DOHH2 (cell line): Measurements from ENCODE around the gene CNKSR1.

Experiments used
- H3F3A ChIP-seq: fragments of 200-600 bp; sonication (generic), shearing (Covaris generic); 2 replicates; pipeline ENCODE4 v1.6.0; 2016; ENCODE audit warnings: antibody characterized with exemption, mild to moderate bottlenecking; ENCODE audit not compliant: control insufficient read depth, insufficient read depth
- H3K27ac ChIP-seq: fragments of 200-600 bp; sonication (generic); 2 replicates; pipeline ENCODE4 v1.5.1; 2014; ENCODE audit warnings: low read depth, mild to moderate bottlenecking, low read length, moderate library complexity
- H3K27me3 ChIP-seq: fragments of 200-600 bp; sonication (generic); 2 replicates; pipeline ENCODE4 v1.6.1; 2014; ENCODE audit warnings: mild to moderate bottlenecking, low read length, mixed read lengths; ENCODE audit not compliant: control insufficient read depth
- H3K36me3 ChIP-seq: fragments of 200-600 bp; sonication (generic); 2 replicates; pipeline ENCODE4 v1.6.1; 2014; ENCODE audit warnings: mild to moderate bottlenecking, low read length, moderate library complexity, mixed read lengths; ENCODE audit not compliant: control insufficient read depth
- H3K4me1 ChIP-seq: fragments of 200-600 bp; sonication (generic); 2 replicates; pipeline ENCODE4 v1.6.1; 2014; ENCODE audit warnings: mild to moderate bottlenecking, low read length, mixed read lengths; ENCODE audit not compliant: control insufficient read depth
- H3K4me2 ChIP-seq: fragments of 200-600 bp; sonication (generic); 2 replicates; pipeline ENCODE4 v1.6.0; 2014; ENCODE audit warnings: mild to moderate bottlenecking, low read length, moderate library complexity
- H3K4me3 ChIP-seq: fragments of 200-600 bp; sonication (generic); 2 replicates; pipeline ENCODE4 v1.5.1; 2014; ENCODE audit warnings: mild to moderate bottlenecking, low read length, mixed read lengths
- H3K79me2 ChIP-seq: fragments of 200-600 bp; sonication (generic); 2 replicates; pipeline ENCODE4 v1.6.1; 2014; ENCODE audit warnings: mild to moderate bottlenecking, low read length, mixed read lengths; ENCODE audit not compliant: control insufficient read depth
- H3K9me2 ChIP-seq: fragments of 200-600 bp; sonication (generic); replicated peaks from 2 replicates; pipeline ENCODE4 v1.6.1; 2014; ENCODE audit warnings: mild to moderate bottlenecking, low read length, mixed read lengths; ENCODE audit not compliant: control insufficient read depth
- H3K9me3 ChIP-seq: fragments of 200-600 bp; sonication (generic); 2 replicates; pipeline ENCODE4 v1.6.1; 2014; ENCODE audit warnings: antibody characterized with exemption, low read length, mixed read lengths; ENCODE audit not compliant: control insufficient read depth, insufficient read depth
- H4K20me1 ChIP-seq: fragments of 200-600 bp; sonication (generic); 2 replicates; pipeline ENCODE4 v1.6.0; 2014; ENCODE audit warnings: low read depth, mild to moderate bottlenecking, antibody characterized with exemption, low read length, moderate library complexity; ENCODE audit not compliant: control insufficient read depth, insufficient read depth
- CTCF ChIP-seq: fragments of 200-600 bp; sonication (generic); IDR thresholded peaks from one replicate; pipeline ENCODE4 v1.5.1; 2014; ENCODE audit warnings: antibody characterized with exemption, mild to moderate bottlenecking, low read depth, low read length; ENCODE audit not compliant: poor library complexity, severe bottlenecking
- EZH2phosphoT487 ChIP-seq: fragments of 200-600 bp; sonication (generic); IDR thresholded peaks from 2 replicates; pipeline ENCODE4 v1.6.1; 2017; ENCODE audit warnings: borderline replicate concordance, mild to moderate bottlenecking, antibody characterized with exemption, low read length, moderate library complexity, mixed read lengths

Gene CNKSR1

GRCh38 chr1:26188477-26188876 lies 11.2 kb downstream of the CNKSR1 start:
- Histone ChIP-seq H3K27me3 (0 out of 2 replicates have a peak, but pooled peaks cover under 1% of the 10 kb centered on the region), H3K9me3 (no peaks in the 10 kb centered on the region), H3K27ac (no peak overlapping the region), H3K79me2 (no peaks in the 10 kb centered on the region), H3K36me3 (no peaks in the 10 kb centered on the region), H3F3A (no peaks in the 10 kb centered on the region), H3K4me1 (no peaks in the 10 kb centered on the region), H3K9me2 (no peaks in the 10 kb centered on the region), H3K4me2 (no peak overlapping the region), H4K20me1 (no peaks in the 10 kb centered on the region), H3K4me3 (no peak overlapping the region)
- no peak for TF ChIP-seq CTCF
- no peak for TF ChIP-seq EZH2phosphoT487

- H3K4me1 ChIP-seq, result no peaks in the 10 kb centered on the region
- no peaks in the 10 kb centered on the region for H3F3A ChIP-seq
- no peaks in the 10 kb centered on the region for H4K20me1 ChIP-seq
Observed at GRCh38 chr1:26189331-26189730, 12.0 kb downstream of the CNKSR1 start.

GRCh38 chr1:26189751-26190275 lies 12.5 kb downstream of the CNKSR1 start:
- Histone ChIP-seq H3K9me2 (no peaks in the 10 kb centered on the region), H3K4me2 (no peak overlapping the region), H3F3A (no peaks in the 10 kb centered on the region), H3K27me3 (peaks cover 6% of the 10 kb centered on the region; the same call in 1 of the 2 replicates), H3K4me1 (no peaks in the 10 kb centered on the region), H3K9me3 (no peaks in the 10 kb centered on the region), H3K27ac (no peak overlapping the region), H3K4me3 (no peak overlapping the region), H3K36me3 (no peaks in the 10 kb centered on the region), H3K79me2 (no peaks in the 10 kb centered on the region), H4K20me1 (no peaks in the 10 kb centered on the region)
- TF ChIP-seq EZH2phosphoT487, result no peak
- TF ChIP-seq CTCF, result peak; percentile 34

More at GRCh38 chr1:26189331-26189730, 12.0 kb downstream of the CNKSR1 start:
- no peak overlapping the region for H3K27ac ChIP-seq
- no peak for TF ChIP-seq EZH2phosphoT487
- no peak for TF ChIP-seq CTCF
- H3K27me3 ChIP-seq, result peaks cover 6% of the 10 kb centered on the region; the same call in 1 of the 2 replicates
- H3K79me2 ChIP-seq, result no peaks in the 10 kb centered on the region
- H3K36me3 ChIP-seq, result no peaks in the 10 kb centered on the region
- no peak overlapping the region for H3K4me2 ChIP-seq
- H3K9me3 ChIP-seq, result no peaks in the 10 kb centered on the region
- H3K4me3 ChIP-seq, result no peak overlapping the region
- H3K9me2 ChIP-seq, result no peaks in the 10 kb centered on the region
